PC-3 (cell line): Measurements from ENCODE around the gene CALHM1. TPM values are rescaled to one million over a fixed set of nuclear protein-coding genes. Genes with fewer than 3 reads are reported as not detected.

Source experiments
- ATAC-seq: fragments of 200-7000 bp; cut with Tn5 transposase; 2 replicates; pipeline ENCODE4 v1.9.1; 2020; ENCODE audit warnings: mild to moderate bottlenecking, moderate library complexity
- BruUV-seq: library from RNA; stranded (reverse); fragments of 400-500 nt; replicated peaks from 2 replicates; lab custom pipeline; 2021; lab: Mats Ljungman, UMichigan
- CTCF ChIA-PET: fragments of 300-600 bp; sonication (Branson Sonifier 250); formaldehyde crosslinking; loops from one replicate; lab custom pipeline; 2022; ENCODE audit warnings: antibody characterized with exemption; lab: Charles Lee
- POLR2A ChIA-PET: fragments of 300-600 bp; sonication (Branson Sonifier 250); formaldehyde crosslinking; loops from one replicate; lab custom pipeline; 2022; ENCODE audit warnings: antibody characterized with exemption; ENCODE audit not compliant: unreplicated experiment; lab: Charles Lee
- DNase-seq: peaks from one replicate; pipeline ENCODE4 v3.0.0-alpha.2; 2015
- H2AFZ ChIP-seq: fragments of 300-600 bp; sonication (generic); 2 replicates; pipeline ENCODE4 v1.6.0; 2016; ENCODE audit warnings: antibody characterized with exemption, low read length
- H3F3A ChIP-seq: fragments of 300-600 bp; sonication (generic); one replicate; pipeline ENCODE4 v1.6.0; 2017; ENCODE audit warnings: antibody characterized with exemption, low read length, control low read depth, mild to moderate bottlenecking; ENCODE audit not compliant: unreplicated experiment
- H3K27ac ChIP-seq: fragments of 300-600 bp; sonication (generic); 2 replicates; pipeline ENCODE4 v1.5.1; 2016; ENCODE audit warnings: mild to moderate bottlenecking, low read length
- H3K27me3 ChIP-seq: fragments of 300-600 bp; sonication (generic); 2 replicates; pipeline ENCODE4 v1.6.1; 2016; ENCODE audit warnings: low read length, mixed read lengths
- H3K36me3 ChIP-seq: fragments of 300-600 bp; sonication (generic); 2 replicates; pipeline ENCODE4 v1.6.1; 2016; ENCODE audit warnings: low read depth, mixed run types, low read length, mixed read lengths
- H3K4me1 ChIP-seq: fragments of 300-600 bp; sonication (generic); 2 replicates; pipeline ENCODE4 v1.5.1; 2016; ENCODE audit warnings: low read length; ENCODE audit not compliant: insufficient read depth
- H3K4me2 ChIP-seq: fragments of 300-600 bp; sonication (generic); 2 replicates; pipeline ENCODE4 v1.6.0; 2016; ENCODE audit warnings: low read length
- H3K4me3 ChIP-seq: fragments of 300-600 bp; sonication (generic); 2 replicates; pipeline ENCODE4 v1.5.1; 2016; ENCODE audit warnings: mild to moderate bottlenecking, low read length, mixed read lengths
- H3K79me2 ChIP-seq: fragments of 300-600 bp; sonication (generic); 2 replicates; pipeline ENCODE4 v1.6.1; 2017; ENCODE audit warnings: low read length, mixed read lengths
- H3K9ac ChIP-seq: fragments of 300-600 bp; sonication (generic); 2 replicates; pipeline ENCODE4 v1.6.0; 2016; ENCODE audit warnings: mild to moderate bottlenecking, low read length
- H3K9me2 ChIP-seq: fragments of 300-600 bp; sonication (generic); replicated peaks from 2 replicates; pipeline ENCODE4 v1.6.1; 2016; ENCODE audit warnings: mixed run types, low read length, mixed read lengths
- H3K9me3 ChIP-seq: fragments of 300-600 bp; sonication (generic); 2 replicates; pipeline ENCODE4 v1.6.1; 2016; ENCODE audit warnings: low read length, mixed read lengths
- H4K20me1 ChIP-seq: fragments of 300-600 bp; sonication (generic); 2 replicates; pipeline ENCODE4 v1.6.1; 2016; ENCODE audit warnings: low read length, mixed read lengths
- EZH2 ChIP-seq: fragments of 300-600 bp; sonication (generic); IDR thresholded peaks from one replicate; pipeline ENCODE4 v1.6.1; 2017; ENCODE audit warnings: antibody characterized with exemption, mild to moderate bottlenecking, low read length; ENCODE audit not compliant: unreplicated experiment
- EZH2phosphoT487 ChIP-seq: fragments of 300-600 bp; sonication (generic); IDR thresholded peaks from 2 replicates; pipeline ENCODE4 v1.6.1; 2018; ENCODE audit warnings: mild to moderate bottlenecking, antibody characterized with exemption, low read length, borderline replicate concordance
- intact Hi-C: fragments of 100-400 bp; cut with micrococcal nuclease; formaldehyde crosslinking; loops from 2 replicates; pipeline ENCODE4 v1.9.0; 2023
- total RNA-seq: library from RNA; depleted of rRNA; stranded (reverse); fragments of >200 nt; gene quantifications from 2 replicates; pipeline ENCODE4 v1.2.3, GENCODE V29; 2014
- TF ChIP-seq, protein P1 (sequence below): fragments of 300-600 bp; sonication (generic); conservative IDR thresholded peaks from 2 replicates; pipeline ENCODE4 v1.5.1; 2017; ENCODE audit warnings: antibody characterized with exemption, low read depth, mild to moderate bottlenecking, low read length

CALHM1 gene
- total RNA-seq, 1 experiment from 2014 or later: not detected

DNA sequence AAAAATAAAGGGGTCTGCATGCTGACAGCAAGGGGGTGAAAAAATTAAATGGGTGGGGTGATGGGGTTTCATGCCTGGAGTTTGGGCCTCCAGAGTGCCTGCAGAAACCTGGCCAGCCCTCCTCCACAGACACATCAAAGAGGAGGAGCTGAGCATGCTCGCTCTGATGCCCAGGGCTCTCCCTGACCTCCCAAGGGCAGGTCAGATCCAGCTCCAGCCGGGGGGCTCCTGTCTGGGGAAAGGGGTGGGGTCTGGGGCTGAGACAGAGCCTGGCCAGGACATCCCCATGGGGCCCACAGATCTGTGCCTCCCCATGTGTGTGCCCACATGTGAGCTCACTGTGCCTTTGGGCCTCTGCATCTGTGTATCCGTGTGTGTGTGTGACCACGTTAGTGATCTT lies 915 bp upstream of the CALHM1 start:
- Histone ChIP-seq H2AFZ (no peak overlapping the region), H3K4me3 (no peak overlapping the region), H3K36me3 (no peaks in the 10 kb centered on the region), H3K79me2 (no peaks in the 10 kb centered on the region), H3K4me1 (no peaks in the 10 kb centered on the region), H3K9ac (no peak overlapping the region), H3K9me3 (no peaks in the 10 kb centered on the region), H3K4me2 (no peak overlapping the region), H3K27ac (no peak overlapping the region), H3K9me2 (no peaks in the 10 kb centered on the region), H4K20me1 (no peaks in the 10 kb centered on the region), H3K27me3 (no peaks in the 10 kb centered on the region), H3F3A (no peaks in the 10 kb centered on the region)
- no TSS peak for BruUV-seq
- ATAC-seq: no peak
- intact Hi-C loops: no loop called here
- TF ChIP-seq, protein P1, sequence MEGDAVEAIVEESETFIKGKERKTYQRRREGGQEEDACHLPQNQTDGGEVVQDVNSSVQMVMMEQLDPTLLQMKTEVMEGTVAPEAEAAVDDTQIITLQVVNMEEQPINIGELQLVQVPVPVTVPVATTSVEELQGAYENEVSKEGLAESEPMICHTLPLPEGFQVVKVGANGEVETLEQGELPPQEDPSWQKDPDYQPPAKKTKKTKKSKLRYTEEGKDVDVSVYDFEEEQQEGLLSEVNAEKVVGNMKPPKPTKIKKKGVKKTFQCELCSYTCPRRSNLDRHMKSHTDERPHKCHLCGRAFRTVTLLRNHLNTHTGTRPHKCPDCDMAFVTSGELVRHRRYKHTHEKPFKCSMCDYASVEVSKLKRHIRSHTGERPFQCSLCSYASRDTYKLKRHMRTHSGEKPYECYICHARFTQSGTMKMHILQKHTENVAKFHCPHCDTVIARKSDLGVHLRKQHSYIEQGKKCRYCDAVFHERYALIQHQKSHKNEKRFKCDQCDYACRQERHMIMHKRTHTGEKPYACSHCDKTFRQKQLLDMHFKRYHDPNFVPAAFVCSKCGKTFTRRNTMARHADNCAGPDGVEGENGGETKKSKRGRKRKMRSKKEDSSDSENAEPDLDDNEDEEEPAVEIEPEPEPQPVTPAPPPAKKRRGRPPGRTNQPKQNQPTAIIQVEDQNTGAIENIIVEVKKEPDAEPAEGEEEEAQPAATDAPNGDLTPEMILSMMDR: no peak
- TF ChIP-seq EZH2 (no peak), EZH2phosphoT487 (no peak)
- DNase-seq: no peak
- POLR2A ChIA-PET: no interaction called here
- CTCF ChIA-PET: no interaction called here

DNA sequence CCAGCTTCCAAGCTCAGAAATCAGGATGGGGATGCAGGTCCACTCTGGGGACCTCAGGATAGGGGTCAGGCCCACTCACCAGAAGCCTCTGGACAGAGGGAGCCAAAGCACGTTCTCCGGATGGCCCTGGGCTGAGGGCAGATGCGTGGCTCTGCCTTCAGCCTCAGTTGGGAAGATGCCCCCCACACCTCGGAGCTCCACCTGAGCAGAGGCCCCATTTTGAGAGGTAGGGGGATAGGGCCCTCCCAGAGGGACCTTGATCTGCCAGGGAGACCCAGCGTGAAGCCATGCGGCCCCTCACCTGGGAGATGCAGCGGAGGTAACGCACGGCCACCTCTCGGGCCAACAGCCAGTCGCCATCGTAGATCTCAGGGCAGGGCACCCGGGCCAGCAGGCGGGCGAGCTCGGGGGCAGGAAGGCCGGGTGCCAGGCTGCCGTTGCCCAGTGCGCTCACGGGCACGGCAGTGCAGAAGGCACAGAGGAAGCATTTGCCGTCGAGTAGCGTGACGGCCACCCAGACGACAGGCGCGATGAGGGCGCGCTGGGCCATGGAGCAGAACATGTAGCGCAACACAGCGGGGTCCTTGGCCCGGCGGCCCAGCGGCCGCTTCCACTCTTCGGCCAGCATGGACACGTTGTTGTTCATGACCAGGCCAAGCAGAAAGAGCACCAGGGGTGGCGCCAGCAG lies 660 bp downstream of the CALHM1 start:
- Histone ChIP-seq H3K36me3 (no peaks in the 10 kb centered on the region), H3K9ac (no peak overlapping the region), H3K27ac (no peak overlapping the region), H3K27me3 (no peaks in the 10 kb centered on the region), H2AFZ (no peak overlapping the region), H3K9me3 (no peaks in the 10 kb centered on the region), H3K4me3 (no peak overlapping the region), H3K79me2 (no peaks in the 10 kb centered on the region), H3K4me2 (no peak overlapping the region), H4K20me1 (no peaks in the 10 kb centered on the region), H3K4me1 (no peaks in the 10 kb centered on the region), H3F3A (no peaks in the 10 kb centered on the region), H3K9me2 (no peaks in the 10 kb centered on the region)
- CTCF ChIA-PET: no interaction called here
- intact Hi-C loops: no loop called here
- POLR2A ChIA-PET: no interaction called here
- DNase-seq: no peak
- no peak for TF ChIP-seq EZH2phosphoT487
- TF ChIP-seq, protein P1: no peak
- no peak for TF ChIP-seq EZH2
- no TSS peak for BruUV-seq
- ATAC-seq: no peak

DNA sequence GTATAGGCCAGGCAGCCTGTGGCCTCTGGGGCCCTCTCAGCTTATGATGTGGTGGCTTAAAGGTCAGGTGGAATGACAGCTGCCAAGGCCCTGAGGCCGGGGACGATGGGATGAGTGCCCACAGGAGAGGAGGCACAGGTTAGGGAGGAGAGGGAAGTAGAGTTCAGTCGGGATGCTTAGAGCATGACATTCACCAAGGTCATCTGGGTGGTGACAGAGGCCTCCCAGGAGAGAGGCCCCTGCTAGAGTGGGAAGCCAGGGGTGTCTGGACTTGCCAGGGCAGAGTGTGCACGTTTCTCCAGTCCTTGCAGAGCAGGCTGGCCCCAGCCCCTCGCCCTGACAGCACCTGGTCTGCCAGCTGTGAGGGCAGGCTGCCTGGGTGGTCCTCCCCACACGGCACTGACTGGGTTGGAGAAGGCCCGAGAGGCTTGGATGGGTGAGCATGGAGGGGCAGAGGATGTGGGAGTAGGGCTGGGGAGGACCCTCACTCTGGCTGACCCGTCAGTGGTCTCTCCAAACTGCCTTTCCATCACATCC lies 1.5 kb downstream of the CALHM1 start:
- DNase-seq (no peak), ATAC-seq (no peak)
- H3K4me2 ChIP-seq: no peak overlapping the region
- no peaks in the 10 kb centered on the region for H3K36me3 ChIP-seq
- CTCF ChIA-PET: no interaction called here
- no peak overlapping the region for H2AFZ ChIP-seq
- POLR2A ChIA-PET: no interaction called here
- BruUV-seq: no TSS peak
- H3K27ac ChIP-seq: no peak overlapping the region
- no peaks in the 10 kb centered on the region for H3K79me2 ChIP-seq
- no peaks in the 10 kb centered on the region for H3K4me1 ChIP-seq
- H3K9me2 ChIP-seq: no peaks in the 10 kb centered on the region
- H3K9me3 ChIP-seq: no peaks in the 10 kb centered on the region
- no peak overlapping the region for H3K9ac ChIP-seq
- TF ChIP-seq, protein P1: no peak
- TF ChIP-seq EZH2 (no peak), EZH2phosphoT487 (no peak)
- H3K27me3 ChIP-seq: no peaks in the 10 kb centered on the region
- intact Hi-C loops: no loop called here
- H3F3A ChIP-seq: no peaks in the 10 kb centered on the region
- H4K20me1 ChIP-seq: no peaks in the 10 kb centered on the region
- H3K4me3 ChIP-seq: no peak overlapping the region
